ENCODE results near the gene RBMS3.
"Not testable (repeated sequence)": the region's sequence is repeated elsewhere in the genome, so short reads cannot be mapped to it uniquely, and the experiment has no call there.

RBMS3 gene

DNA sequence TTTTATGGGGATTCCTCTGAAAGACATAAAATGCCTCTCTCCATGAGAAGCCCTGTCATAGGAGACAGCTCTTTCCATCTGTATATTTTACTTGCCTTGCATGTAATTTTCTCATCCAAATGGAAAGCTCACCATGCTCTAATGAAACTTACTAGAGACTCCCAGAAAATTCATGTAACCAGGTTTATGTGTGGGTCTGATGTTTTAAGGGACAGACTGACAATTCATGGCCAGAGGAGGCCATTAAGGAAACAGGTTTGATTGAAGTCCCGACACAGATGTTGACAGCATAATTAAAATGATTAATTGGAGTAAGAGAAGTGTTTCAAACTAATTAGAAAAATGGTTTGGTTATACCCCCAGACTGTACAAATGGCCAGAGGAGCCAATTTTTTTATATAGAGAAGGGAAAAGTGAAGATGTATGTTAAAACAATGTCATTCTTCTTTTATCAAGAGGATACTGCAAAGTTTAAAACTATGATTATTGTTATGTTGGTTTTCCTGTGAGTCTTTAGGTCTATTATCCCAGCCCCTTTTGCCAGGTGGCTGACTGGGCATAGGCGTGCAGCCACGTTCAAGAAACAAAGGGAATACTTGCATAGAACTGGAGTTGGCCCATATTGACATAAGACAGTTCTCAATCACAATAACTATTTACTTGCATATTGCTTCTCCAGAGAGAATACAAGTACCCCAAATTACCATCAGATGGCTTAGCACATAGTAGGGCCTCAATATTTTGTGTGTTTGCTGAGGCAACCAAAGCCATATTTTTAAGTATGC is 64.8 kb downstream of the RBMS3 start:
- no peak for DNase-seq

DNA sequence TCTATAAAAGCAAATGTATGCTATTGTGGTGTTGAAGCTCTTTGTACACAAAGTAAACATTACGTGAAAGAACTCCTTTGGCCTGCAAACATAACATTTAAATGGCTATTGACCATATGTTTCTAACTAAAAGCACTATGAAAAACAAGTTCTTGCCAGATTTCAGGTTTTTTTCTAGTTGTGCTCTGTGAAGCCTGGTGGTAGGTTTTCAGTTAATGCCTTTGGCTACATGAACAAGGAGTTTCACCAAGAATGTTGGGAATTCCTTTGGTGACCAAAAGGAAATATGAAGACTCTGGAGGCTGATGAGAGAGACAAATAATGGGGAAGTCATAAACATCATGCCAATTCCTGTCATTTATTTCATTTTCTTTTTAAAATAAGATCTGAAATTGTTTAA is 66.0 kb downstream of the RBMS3 start:
- no peak for DNase-seq

DNA sequence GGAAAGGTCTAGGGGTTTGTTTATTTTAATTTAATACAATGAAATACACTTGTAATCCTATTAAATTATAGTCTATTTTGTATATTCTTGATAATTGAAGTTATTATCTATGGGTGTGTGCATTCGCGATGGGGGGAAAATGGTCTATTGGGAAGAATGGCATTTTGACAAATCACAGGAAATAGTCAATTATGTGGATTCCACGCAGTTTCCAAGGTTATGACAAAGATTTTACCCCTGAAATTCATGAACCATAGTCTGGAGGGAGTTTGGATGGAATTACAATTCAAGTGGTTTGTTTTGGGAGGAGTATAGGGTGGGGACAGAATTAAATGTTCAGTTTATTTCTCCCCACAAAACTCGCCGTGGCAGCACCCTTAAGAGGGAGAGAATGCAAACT is 66.5 kb downstream of the RBMS3 start:
- DNase-seq = no peak

DNA sequence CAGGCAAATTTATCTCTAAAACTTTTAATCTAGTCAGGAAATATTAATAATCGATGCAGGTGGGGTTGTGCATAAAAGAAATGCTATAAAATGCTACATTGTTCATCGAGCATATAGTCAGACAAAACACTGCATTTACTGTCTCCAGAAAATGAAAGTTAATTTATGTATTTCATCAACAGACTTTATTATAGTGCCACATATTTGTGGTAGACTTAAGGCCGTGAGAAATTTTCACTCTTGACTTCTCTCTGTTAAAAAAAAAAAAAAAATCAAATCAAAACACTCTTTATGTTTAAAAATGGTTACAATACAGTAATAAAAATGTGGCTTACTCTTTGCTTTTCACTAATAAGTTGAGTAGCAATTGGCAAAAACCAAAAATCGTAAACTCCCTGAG is 67.4 kb downstream of the RBMS3 start:
- no peak for DNase-seq

- DNase-seq = no peak
Measured at GRCh38 chr3:29349049-29349448, 68.2 kb downstream of the RBMS3 start.

GRCh38 chr3:29353807-29354206 is 72.9 kb downstream of the RBMS3 start:
- DNase-seq = no peak

- DNase-seq = no peak
Measured at GRCh38 chr3:29354894-29355293, 74.0 kb downstream of the RBMS3 start.

DNA sequence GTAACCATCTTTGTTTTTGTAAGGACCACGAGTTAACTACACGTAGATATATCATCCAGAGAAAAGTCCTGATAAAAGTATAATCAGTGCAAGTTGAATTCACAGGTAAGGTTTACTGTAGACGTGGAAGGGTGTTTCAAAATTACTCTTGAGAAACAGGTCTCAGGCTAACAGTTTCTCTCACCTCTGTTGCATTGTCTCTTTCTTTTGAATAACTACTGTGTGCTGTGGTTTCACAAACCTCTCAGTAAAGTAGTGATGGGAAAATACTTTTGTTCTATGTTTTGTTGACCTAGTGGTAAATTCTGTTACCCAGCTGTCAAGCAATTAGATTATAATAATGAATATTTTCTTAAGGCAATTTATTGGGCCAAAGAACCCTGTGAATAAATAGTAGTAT is 75.2 kb downstream of the RBMS3 start:
- DNase-seq = no peak

DNA sequence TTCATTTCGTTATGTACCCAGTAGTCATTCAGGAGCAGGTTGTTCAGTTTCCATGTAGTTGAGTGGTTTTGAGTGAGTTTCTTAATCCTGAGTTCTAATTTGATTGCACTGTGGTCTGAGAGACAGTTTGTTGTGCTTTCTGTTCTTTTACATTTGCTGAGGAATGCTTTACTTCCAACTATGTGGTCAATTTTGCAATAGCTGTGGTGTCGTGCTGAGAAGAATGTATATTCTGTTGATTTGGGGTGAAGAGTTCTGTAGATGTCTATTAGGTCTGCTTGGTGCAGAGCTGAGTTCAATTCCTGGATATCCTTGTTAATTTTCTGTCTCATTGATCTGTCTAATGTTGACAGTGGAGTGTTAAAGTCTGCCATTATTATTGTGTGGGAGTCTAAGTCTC is 79.4 kb downstream of the RBMS3 start:
- DNase-seq = not testable (repeated sequence)

DNA sequence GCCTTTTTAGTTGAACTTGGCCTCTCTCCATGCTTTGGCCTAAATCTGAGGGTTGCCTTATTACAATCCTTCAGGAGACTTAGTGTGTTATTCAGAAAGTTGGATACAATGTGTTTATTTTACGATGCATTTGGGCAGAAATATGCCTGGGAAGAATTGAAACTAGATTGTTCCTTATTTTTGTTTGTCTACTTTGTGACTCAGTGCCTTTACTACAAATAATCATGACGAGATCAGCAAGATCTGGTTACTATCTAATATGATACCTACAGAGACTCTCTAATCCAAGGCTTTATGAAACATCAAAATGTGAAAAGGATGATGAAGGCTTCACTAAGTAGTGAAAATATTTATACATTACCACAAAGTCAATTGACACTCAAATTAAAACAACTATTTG is 82.2 kb downstream of the RBMS3 start:
- DNase-seq = no peak

- no peak for DNase-seq
Measured at GRCh38 chr3:29370021-29370420, 89.2 kb downstream of the RBMS3 start.

- DNase-seq = no peak
Measured at GRCh38 chr3:29370476-29371420, 89.9 kb downstream of the RBMS3 start.

GRCh38 chr3:29373131-29373680 is 92.3 kb downstream of the RBMS3 start:
- no peak for DNase-seq

DNA sequence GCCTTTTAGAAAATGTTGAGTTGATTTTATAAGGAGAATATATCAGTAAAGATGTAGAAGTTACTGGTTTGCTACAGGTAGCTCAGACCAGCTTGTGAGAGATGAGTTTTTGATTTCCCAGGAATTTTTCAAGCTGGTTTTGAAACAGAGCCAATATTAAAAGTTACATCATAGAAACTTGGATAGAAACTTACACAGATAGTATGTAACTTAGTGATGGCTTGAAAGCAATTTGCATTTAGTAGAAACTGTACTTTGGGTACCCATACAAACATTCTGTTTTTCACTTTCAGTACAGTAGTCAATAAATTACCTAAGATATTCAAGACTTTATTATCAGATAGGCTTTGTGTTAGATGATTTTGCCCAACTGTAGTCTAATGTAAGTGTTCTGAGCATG is 93.4 kb downstream of the RBMS3 start:
- DNase-seq = no peak

- DNase-seq = no peak
Measured at GRCh38 chr3:29379097-29379496, 98.2 kb downstream of the RBMS3 start.

DNA sequence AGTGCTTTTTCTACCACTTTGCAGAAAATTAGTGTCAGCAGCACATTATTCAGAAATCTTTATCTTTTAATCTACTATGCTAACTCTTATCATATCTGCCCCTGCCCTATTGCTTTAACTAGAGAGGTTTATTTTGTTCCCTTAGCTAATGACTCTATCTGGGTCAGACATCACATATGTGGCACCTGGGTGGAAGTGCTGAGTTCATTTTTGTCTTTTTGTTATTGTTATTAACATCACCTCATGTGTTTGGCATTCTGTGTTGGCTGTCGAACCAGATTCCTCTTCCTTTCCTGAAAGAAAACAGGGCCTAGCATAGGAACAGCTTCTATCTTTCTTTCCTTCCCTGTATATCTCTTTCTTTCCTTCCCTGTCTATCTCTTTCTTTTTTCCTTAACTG is 100.7 kb downstream of the RBMS3 start:
- DNase-seq = no peak

- no peak for DNase-seq
Measured at GRCh38 chr3:29382409-29382808, 101.5 kb downstream of the RBMS3 start.

- no peak for DNase-seq
Measured at GRCh38 chr3:29382845-29383244, 102.0 kb downstream of the RBMS3 start.

- no peak for DNase-seq
Measured at GRCh38 chr3:29384640-29385039, 103.8 kb downstream of the RBMS3 start.

DNA sequence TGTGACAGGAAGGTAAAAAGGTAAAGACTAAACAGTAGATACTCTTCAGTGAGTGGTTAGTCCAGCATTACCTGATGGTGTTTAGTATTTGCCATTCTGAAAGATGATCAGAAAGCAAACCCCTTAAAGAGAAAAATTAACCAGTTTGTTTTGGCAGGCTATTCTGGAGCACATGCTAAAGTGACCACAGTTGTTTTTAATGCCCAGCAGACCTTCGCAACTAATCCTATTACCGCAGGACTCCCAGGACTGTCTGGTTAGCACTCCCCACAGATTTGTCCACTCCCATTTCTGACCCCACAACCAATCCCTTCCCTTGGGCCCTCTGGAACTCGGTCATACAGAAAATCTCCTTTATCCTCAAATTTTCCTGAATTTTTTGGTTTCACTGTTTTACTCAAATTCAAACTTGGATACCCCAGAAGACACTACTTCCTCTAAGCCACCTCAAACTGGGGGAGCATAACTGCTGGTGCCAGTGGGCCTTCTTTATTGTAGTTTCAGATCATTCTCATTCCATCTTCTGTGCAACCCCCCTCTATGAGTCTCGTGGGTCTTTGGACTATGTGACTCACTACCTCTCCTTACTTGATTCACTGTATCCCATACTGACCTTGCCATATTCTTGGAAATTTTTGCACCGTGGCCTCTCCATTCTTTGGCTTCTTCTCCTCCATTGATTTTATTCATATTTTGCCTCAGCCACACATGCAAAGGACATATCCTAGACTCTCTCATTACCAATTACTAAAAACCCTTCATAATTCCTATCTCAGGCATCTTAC is 104.4 kb downstream of the RBMS3 start:
- DNase-seq = no peak

GRCh38 chr3:29389362-29389761 is 108.5 kb downstream of the RBMS3 start:
- DNase-seq = no peak

- no peak for DNase-seq
Measured at GRCh38 chr3:29392625-29393388, 111.9 kb downstream of the RBMS3 start.
